GM13977 (cell line): ENCODE results near the gene NMRK2.

Experiments
- DNase-seq: peaks from one replicate; pipeline ENCODE4 v3.0.0; 2012; ENCODE audit warnings: low spot score
- CTCF ChIP-seq: IDR thresholded peaks from 2 replicates; pipeline ENCODE4 v1.5.1; 2012; ENCODE audit warnings: mild to moderate bottlenecking, control low read depth; ENCODE audit not compliant: insufficient read depth; ENCODE audit errors: extremely low read depth, missing control alignments
- in situ Hi-C: fragments of 300-500 bp; cut with MboI; formaldehyde crosslinking; loops from one replicate; pipeline ENCODE4 v1.12.0; 2022; ENCODE audit warnings: low sequenced_read_pairs, low pct_unique_long_range_greater_than_20kb, mixed read lengths, inconsistent platforms; ENCODE audit not compliant: unreplicated experiment

NMRK2 gene

DNA sequence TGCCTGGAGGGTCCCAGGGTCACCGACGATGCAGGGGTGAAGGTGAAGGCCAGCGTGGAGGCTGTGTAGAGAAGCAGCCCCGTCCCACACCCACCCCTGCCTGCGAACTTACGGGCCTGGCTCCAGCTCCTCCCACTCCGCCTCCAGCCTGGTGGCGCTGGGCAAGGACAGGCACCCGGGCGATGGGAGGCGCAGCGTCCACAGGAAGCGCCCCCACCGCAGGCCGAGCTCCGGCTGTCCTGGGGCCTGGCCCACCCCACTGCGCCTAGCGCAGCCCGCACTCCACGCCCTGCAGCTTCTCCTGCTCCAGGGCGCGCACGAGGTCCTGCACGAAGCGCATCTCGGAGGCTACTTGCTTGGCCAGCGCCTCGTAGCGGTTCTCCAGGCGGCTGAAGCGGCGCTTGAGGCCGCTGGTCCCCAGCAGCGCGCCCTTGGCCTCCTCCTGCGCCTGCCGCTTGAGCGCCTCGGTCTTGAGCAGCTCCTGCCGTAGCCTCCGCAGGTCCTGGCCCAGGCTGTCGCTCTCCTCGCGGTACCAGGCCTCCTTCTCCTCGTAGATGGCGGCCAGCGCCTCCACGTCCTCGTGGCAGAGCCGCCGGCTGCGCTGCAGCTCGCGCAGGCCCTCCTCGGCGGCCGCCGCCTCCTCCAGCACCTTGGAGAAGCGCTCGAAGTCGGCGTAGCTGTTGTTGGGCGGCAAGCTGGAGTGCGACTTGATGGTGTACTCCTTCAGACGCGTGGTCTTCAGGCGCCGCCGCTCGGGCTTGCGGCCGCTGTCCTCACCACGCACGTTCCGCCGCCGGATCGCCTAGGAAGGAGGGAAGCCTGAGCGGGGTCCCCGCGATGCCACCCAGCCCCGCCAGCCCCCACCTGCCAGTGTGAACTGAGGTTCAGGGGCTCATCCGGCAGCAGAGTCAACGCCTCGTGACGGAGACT lies 26.2 kb downstream of the NMRK2 start:
- no peak for DNase-seq
- TF ChIP-seq CTCF = no peak
- in situ Hi-C loops = no loop called here

DNA sequence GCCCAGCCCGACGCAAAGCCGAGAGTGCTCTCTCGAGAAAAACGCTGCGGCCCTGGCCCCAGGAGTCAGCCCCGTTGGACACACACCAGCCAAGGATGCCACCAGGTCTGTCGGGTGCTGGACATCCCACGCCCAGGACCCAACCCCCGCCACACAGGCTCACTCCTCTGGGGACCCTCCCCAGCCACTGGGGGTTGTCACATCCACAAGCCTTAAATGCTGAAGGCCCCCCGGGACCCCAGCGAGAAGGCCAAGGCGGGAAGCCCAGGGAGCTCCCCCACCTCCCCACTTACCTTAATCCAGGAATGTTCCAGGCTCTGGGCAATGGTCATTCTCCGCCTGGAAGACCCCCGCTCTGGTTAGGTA lies 26.9 kb downstream of the NMRK2 start:
- in situ Hi-C loops = no loop called here

GRCh38 chr19:3961007-3961406 lies 28.1 kb downstream of the NMRK2 start:
- DNase-seq = no peak
- no peak for TF ChIP-seq CTCF
- in situ Hi-C loops = no loop called here

More for the DNA sequence above, 26.9 kb downstream of the NMRK2 start:
- TF ChIP-seq CTCF = no peak
- DNase-seq = no peak

GRCh38 chr19:3963458-3964255 lies 30.8 kb downstream of the NMRK2 start:
- in situ Hi-C loops = no loop called here

GRCh38 chr19:3964256-3965194 lies 31.7 kb downstream of the NMRK2 start:
- no peak for TF ChIP-seq CTCF
- in situ Hi-C loops = no loop called here
- DNase-seq = no peak

More at GRCh38 chr19:3963458-3964255, 30.8 kb downstream of the NMRK2 start:
- no peak for DNase-seq
- no peak for TF ChIP-seq CTCF
